ENCODE data around the gene GPANK1. TPM values are rescaled to one million over a fixed set of nuclear protein-coding genes. Genes with fewer than 3 reads are reported as not detected.
"Not testable (repeated sequence)": the region's sequence is repeated elsewhere in the genome, so short reads cannot be mapped to it uniquely, and the experiment has no call there.

GPANK1 gene
- total RNA-seq, 6 donors from 2014 or later: 12.0 to 45.1 (median 16.6) TPM

DNA sequence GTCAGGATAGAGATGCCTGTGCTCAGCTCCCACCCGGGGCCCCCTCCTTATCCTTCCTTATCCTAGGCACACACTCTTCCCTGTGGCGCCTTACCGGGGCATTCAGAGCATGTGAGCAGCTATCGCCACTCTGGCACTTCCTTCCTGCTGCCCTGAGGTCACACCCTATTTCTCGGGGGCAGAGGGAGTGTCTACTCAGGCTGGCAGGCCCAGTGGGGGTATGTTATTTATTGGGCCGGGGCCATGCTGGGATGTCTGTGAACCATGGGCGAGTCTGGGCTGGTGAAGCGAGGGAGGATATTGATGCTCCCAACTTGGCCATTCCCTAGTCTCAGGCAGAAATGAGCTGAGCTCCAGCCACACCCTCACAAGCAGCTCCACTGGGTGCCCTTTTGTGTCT lies 46.4 kb upstream of the GPANK1 start:
- WGBS, 2 donors: 41 to 51% methylated on average over 7 to 8 of the region's 8 CpGs
- ATAC-seq (ENCODE audit: low FRiP score in 2 of 2): peak; percentile 16 to 17
- TF ChIP-seq EP300 (IDR thresholded peaks at IDR 0.05) (peak in 1 of 4 donors; percentile 26), POLR2AphosphoS5 (IDR thresholded peaks at IDR 0.05) (peak in 1 of 2 donors; percentile 68), POLR2A (IDR thresholded peaks at IDR 0.05) (no peak)
- TF ChIP-seq, protein P1, sequence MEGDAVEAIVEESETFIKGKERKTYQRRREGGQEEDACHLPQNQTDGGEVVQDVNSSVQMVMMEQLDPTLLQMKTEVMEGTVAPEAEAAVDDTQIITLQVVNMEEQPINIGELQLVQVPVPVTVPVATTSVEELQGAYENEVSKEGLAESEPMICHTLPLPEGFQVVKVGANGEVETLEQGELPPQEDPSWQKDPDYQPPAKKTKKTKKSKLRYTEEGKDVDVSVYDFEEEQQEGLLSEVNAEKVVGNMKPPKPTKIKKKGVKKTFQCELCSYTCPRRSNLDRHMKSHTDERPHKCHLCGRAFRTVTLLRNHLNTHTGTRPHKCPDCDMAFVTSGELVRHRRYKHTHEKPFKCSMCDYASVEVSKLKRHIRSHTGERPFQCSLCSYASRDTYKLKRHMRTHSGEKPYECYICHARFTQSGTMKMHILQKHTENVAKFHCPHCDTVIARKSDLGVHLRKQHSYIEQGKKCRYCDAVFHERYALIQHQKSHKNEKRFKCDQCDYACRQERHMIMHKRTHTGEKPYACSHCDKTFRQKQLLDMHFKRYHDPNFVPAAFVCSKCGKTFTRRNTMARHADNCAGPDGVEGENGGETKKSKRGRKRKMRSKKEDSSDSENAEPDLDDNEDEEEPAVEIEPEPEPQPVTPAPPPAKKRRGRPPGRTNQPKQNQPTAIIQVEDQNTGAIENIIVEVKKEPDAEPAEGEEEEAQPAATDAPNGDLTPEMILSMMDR (IDR thresholded peaks at IDR 0.05): no peak

DNA sequence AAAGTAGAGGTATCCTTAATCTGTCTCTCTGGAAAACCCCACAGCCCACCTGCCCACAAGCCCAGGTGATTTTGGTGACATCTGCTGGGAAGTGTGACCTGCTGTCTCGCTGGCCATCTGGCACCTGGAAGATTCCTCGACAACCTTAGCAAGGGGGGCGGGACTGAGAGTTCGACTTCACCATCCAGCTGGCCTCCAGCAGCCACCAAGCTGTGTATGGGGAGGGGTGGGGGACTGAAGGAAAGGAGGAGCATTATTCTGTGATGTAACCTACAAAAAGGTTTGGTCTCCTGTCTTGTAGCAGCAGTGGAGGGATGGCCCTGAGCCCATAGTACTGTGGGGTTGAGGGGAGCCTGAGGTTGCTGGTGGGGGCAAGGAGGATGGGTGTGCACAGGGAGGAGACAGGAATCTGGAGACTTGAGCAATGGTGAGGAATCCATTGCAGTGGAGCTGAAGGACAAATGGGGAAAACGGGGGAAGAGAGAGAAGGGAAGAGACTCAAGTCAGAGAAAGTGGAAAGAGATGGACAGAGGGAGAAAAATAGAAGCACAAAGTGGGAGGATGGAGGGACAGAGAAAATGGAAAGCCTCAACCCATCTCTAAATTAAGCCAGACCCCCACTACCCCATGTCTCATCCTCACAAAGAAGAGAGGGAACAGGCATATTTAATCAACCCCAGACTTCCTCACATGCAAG lies 45.9 kb upstream of the GPANK1 start:
- H3K27ac ChIP-seq: peak overlapping the region in 2 of 4 donors; percentile 15 to 41
- TF ChIP-seq, protein P1 (IDR thresholded peaks at IDR 0.05): no peak
- TF ChIP-seq EP300 (IDR thresholded peaks at IDR 0.05) (no peak), POLR2AphosphoS5 (IDR thresholded peaks at IDR 0.05) (no peak), POLR2A (IDR thresholded peaks at IDR 0.05) (no peak)
- DNase-seq (no peak), ATAC-seq (ENCODE audit: low FRiP score in 2 of 2) (no peak)
- no peaks in the 10 kb centered on the region for H3K9me3 ChIP-seq
- no peak overlapping the region for H3K4me3 ChIP-seq
- peaks cover 4 to 12% (median 10%) of the 10 kb centered on the region in 4 donors for H3K4me1 ChIP-seq
- no peaks in the 10 kb centered on the region for H3K27me3 ChIP-seq
- 61 to 75% methylated on average over 5 of the region's 5 CpGs for WGBS, 2 donors
- no peaks in the 10 kb centered on the region for H3K36me3 ChIP-seq

More for the DNA sequence above, 46.4 kb upstream of the GPANK1 start:
- Histone ChIP-seq H3K27ac (peak overlapping the region in 2 of 4 donors; percentile 0 to 41), H3K4me3 (no peak overlapping the region), H3K4me1 (peaks cover 4 to 12% (median 10%) of the 10 kb centered on the region in 4 donors), H3K9me3 (no peaks in the 10 kb centered on the region), H3K27me3 (no peaks in the 10 kb centered on the region), H3K36me3 (no peaks in the 10 kb centered on the region)
- peak in 1 of 2 donors; percentile 64 for DNase-seq

DNA sequence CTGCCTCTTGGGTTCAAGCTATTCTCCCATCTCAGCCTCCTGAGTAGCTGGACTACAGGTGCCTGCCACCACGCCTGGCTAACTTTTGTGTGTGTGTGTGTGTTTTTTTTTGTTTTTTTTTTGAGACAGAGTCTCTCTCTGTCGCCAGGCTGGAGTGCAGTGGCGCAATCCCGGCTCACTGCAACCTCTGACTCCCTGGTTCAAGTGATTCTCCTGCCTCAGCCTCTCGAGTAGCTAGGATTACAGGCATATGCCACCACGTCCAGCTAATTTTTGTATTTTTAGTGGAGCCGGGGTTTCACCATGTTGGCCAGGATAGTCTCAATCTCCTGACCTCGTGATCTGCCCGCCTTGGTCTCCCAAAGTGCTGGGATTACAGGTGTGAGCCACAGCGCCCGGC lies 44.4 kb upstream of the GPANK1 start:
- whole genome bisulfite sequencing, 2 donors: 66 to 78% methylated on average over 11 of the region's 11 CpGs

DNA sequence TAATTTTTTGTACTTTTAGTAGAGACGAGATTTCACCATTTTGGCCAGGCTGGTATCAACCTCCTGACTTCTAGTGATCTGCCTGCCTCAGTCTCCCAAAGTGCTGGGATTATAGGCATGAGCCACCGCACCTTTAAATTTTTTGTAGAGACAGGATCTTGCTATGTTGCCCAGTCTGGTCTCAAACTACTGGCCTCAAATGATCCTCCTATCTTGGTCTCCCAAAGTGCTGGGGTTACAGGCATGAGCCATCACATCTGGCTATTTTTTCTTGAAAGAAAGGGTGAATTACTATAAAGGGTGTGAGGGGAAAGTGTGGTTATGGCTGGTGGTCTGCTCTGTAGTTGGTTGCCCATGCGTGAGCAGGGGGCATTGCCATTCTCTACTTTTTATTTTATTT lies 43.4 kb upstream of the GPANK1 start:
- Histone ChIP-seq H3K36me3 (no peaks in the 10 kb centered on the region), H3K9me3 (no peaks in the 10 kb centered on the region), H3K27me3 (no peaks in the 10 kb centered on the region), H3K27ac (no peak overlapping the region), H3K4me3 (no peak overlapping the region), H3K4me1 (peaks cover 8 to 20% (median 15%) of the 10 kb centered on the region in 4 donors)
- DNase-seq (no peak), ATAC-seq (ENCODE audit: low FRiP score in 2 of 2) (no peak)
- TF ChIP-seq, protein P1 (IDR thresholded peaks at IDR 0.05): no peak
- TF ChIP-seq POLR2A (IDR thresholded peaks at IDR 0.05): no peak
- TF ChIP-seq POLR2AphosphoS5 (IDR thresholded peaks at IDR 0.05): no peak
- TF ChIP-seq EP300 (IDR thresholded peaks at IDR 0.05): no peak
- WGBS, 2 donors: 98 to 100% methylated on average over 3 of the region's 3 CpGs

More for the DNA sequence above, 44.4 kb upstream of the GPANK1 start:
- not testable (repeated sequence) for ATAC-seq (ENCODE audit: low FRiP score in 2 of 2); H3K27ac ChIP-seq; H3K36me3 ChIP-seq; H3K27me3 ChIP-seq; H3K4me3 ChIP-seq; H3K9me3 ChIP-seq
- peak in 1 of 2 donors; percentile 66 for DNase-seq
- peaks cover 4 to 13% (median 10%) of the 10 kb centered on the region in 4 donors for H3K4me1 ChIP-seq

DNA sequence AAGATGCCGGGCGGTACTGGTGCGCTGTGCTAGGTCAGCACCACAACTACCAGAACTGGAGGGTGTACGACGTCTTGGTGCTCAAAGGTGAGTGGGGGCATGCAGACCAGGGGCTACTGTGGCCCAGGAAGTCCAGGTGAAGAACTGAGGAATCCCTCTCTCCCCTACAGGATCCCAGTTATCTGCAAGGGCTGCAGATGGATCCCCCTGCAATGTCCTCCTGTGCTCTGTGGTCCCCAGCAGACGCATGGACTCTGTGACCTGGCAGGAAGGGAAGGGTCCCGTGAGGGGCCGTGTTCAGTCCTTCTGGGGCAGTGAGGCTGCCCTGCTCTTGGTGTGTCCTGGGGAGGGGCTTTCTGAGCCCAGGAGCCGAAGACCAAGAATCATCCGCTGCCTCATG lies 42.9 kb upstream of the GPANK1 start:
- no peaks in the 10 kb centered on the region for H3K36me3 ChIP-seq

More for the DNA sequence above, 42.9 kb upstream of the GPANK1 start:
- H3K27me3 ChIP-seq: no peaks in the 10 kb centered on the region
- TF ChIP-seq POLR2A (IDR thresholded peaks at IDR 0.05): no peak
- TF ChIP-seq EP300 (IDR thresholded peaks at IDR 0.05): no peak
- TF ChIP-seq, protein P1 (IDR thresholded peaks at IDR 0.05): no peak
- TF ChIP-seq POLR2AphosphoS5 (IDR thresholded peaks at IDR 0.05): no peak
- ATAC-seq (ENCODE audit: low FRiP score in 2 of 2): no peak
- H3K9me3 ChIP-seq: no peaks in the 10 kb centered on the region
- H3K27ac ChIP-seq: no peak overlapping the region
- H3K4me1 ChIP-seq: peaks cover 8 to 20% (median 15%) of the 10 kb centered on the region in 4 donors
- DNase-seq: no peak
- no peak overlapping the region for H3K4me3 ChIP-seq
- WGBS, 2 donors: 79 to 92% methylated on average over 6 to 10 of the region's 10 CpGs

Measured in upper lobe of left lung (tissue), 6 donors.